Liver (tissue), 9 donors: ENCODE results near the gene TUBGCP5. TPM values are rescaled to one million over a fixed set of nuclear protein-coding genes. Genes with fewer than 3 reads are reported as not detected.
A peak's percentile ranks its signal among the peaks of the same experiment; 100 is the strongest.

Experiments used
- DNase-seq: peaks from one replicate; pipeline ENCODE4 v3.0.0-alpha.2; 2017; ENCODE audit warnings: low spot score
- H3K27ac ChIP-seq, 2 donors: one replicate each; pipeline ENCODE4 v1.7.0; 2013; ENCODE audit warnings: inconsistent platforms in 2 of 2, low read length in 2 of 2, control low read depth in 1 of 2, low read depth in 1 of 2, mild to moderate bottlenecking in 1 of 2
- H3K27me3 ChIP-seq, 4 donors: one replicate each; pipeline versions ENCODE4 v1.6.1 to v1.7.0; 2013; ENCODE audit warnings: low read length in 3 of 4, inconsistent platforms in 1 of 4, mild to moderate bottlenecking in 1 of 4, moderate library complexity in 1 of 4; ENCODE audit not compliant: control insufficient read depth in 4 of 4, insufficient read depth in 4 of 4
- H3K36me3 ChIP-seq, 4 donors: one replicate each; pipeline versions ENCODE4 v1.6.1 to v1.7.0; 2013; ENCODE audit warnings: low read length in 3 of 4, mild to moderate bottlenecking in 3 of 4, low read depth in 1 of 4, moderate library complexity in 1 of 4; ENCODE audit not compliant: control insufficient read depth in 4 of 4, insufficient read depth in 3 of 4
- H3K4me1 ChIP-seq, 4 donors: one replicate each; pipeline versions ENCODE4 v1.6.1 to v1.7.0; 2013; ENCODE audit warnings: low read length in 3 of 4, mild to moderate bottlenecking in 3 of 4, moderate library complexity in 1 of 4; ENCODE audit not compliant: control insufficient read depth in 4 of 4, insufficient read depth in 4 of 4
- H3K4me3 ChIP-seq, 3 donors: one replicate each; pipeline versions ENCODE4 v1.6.1 to v1.7.0; 2013; ENCODE audit warnings: low read length in 3 of 3, control low read depth in 1 of 3, low read depth in 1 of 3, mild to moderate bottlenecking in 1 of 3
- H3K9ac ChIP-seq, 2 donors: one replicate each; pipeline ENCODE4 v1.7.0; 2013; ENCODE audit warnings: low read length in 2 of 2, mild to moderate bottlenecking in 2 of 2, moderate library complexity in 2 of 2, control low read depth in 1 of 2, low read depth in 1 of 2
- H3K9me3 ChIP-seq, 4 donors: one replicate each; pipeline versions ENCODE4 v1.6.1 to v1.7.0; 2013; ENCODE audit warnings: low read length in 3 of 4; ENCODE audit not compliant: control insufficient read depth in 4 of 4
- ATF3 ChIP-seq: IDR thresholded peaks from 2 replicates; pipeline ENCODE4 v1.6.1; 2016; ENCODE audit warnings: antibody characterized with exemption
- CTCF ChIP-seq: fragments of 150-350 bp; IDR thresholded peaks from 2 replicates; pipeline ENCODE4 v1.5.1; 2017; ENCODE audit warnings: improper control_type of control experiment, low read depth, low read length; ENCODE audit not compliant: missing input control
- FOXA1 ChIP-seq: IDR thresholded peaks from 2 replicates; pipeline ENCODE4 v1.6.1; 2016; ENCODE audit warnings: antibody characterized with exemption
- FOXA2 ChIP-seq: IDR thresholded peaks from 2 replicates; pipeline ENCODE4 v1.6.1; 2016; ENCODE audit warnings: antibody characterized with exemption
- GABPA ChIP-seq, 2 donors: IDR thresholded peaks in 1 of 2; conservative IDR thresholded peaks in 1 of 2; 2 replicates each; pipeline ENCODE4 v1.6.1; 2016; ENCODE audit warnings: antibody characterized with exemption in 2 of 2, mild to moderate bottlenecking in 1 of 2, moderate library complexity in 1 of 2
- HNF4G ChIP-seq: IDR thresholded peaks from 2 replicates; pipeline ENCODE4 v1.6.1; 2016; ENCODE audit warnings: antibody characterized with exemption
- JUND ChIP-seq, 2 donors: IDR thresholded peaks; 2 replicates each; pipeline ENCODE4 v1.6.1; 2016; ENCODE audit warnings: antibody characterized with exemption in 2 of 2
- MAX ChIP-seq: IDR thresholded peaks from 2 replicates; pipeline ENCODE4 v1.6.1; 2016; ENCODE audit warnings: antibody characterized with exemption
- RAD21 ChIP-seq, 2 donors: IDR thresholded peaks; 2 replicates each; pipeline ENCODE4 v1.6.1; 2016; ENCODE audit warnings: antibody characterized with exemption in 2 of 2, mild to moderate bottlenecking in 2 of 2
- RXRA ChIP-seq, 2 donors: IDR thresholded peaks; 2 replicates each; pipeline ENCODE4 v1.6.1; 2017 to 2018; ENCODE audit warnings: antibody characterized with exemption in 2 of 2, mild to moderate bottlenecking in 1 of 2
- SP1 ChIP-seq: IDR thresholded peaks from 2 replicates; pipeline ENCODE4 v1.6.1; 2018; ENCODE audit warnings: antibody characterized with exemption, mild to moderate bottlenecking
- TAF1 ChIP-seq: conservative IDR thresholded peaks from 2 replicates; pipeline ENCODE4 v1.6.1; 2016; ENCODE audit warnings: antibody characterized with exemption, mild to moderate bottlenecking
- YY1 ChIP-seq: IDR thresholded peaks from 2 replicates; pipeline ENCODE4 v1.6.1; 2016; ENCODE audit warnings: antibody characterized with exemption, mild to moderate bottlenecking
- ZBTB33 ChIP-seq: IDR thresholded peaks from 2 replicates; pipeline ENCODE4 v1.6.1; 2016; ENCODE audit warnings: antibody characterized with exemption
- WGBS: extraction: QIAGEN DNeasy Blood & Tissue Kit; methylation state at CpG from one replicate; pipeline ENCODE4 v1.1.7; 2013; 5-methylcytosine and 5-hydroxymethylcytosine counted together
- polyA plus RNA-seq, 2 donors: library from polyadenylated mRNA; stranded (reverse) in 1 of 2; unstranded in 1 of 2; fragments of 200-250 nt in 1 of 2; fragments of >200 nt in 1 of 2; fragmentation: Nextera tagmentation in 1 of 2; extraction: Ambion mirVana in 1 of 2; gene quantifications; one replicate each; pipeline versions ENCODE4 v1.2.1 to v1.2.3, GENCODE V29; 2013 to 2015
- total RNA-seq, 2 donors: library from RNA; depleted of rRNA; stranded (reverse); fragments of >200 nt; gene quantifications; one replicate each; pipeline ENCODE4 v1.2.3, GENCODE V29; 2014
- donor health status: healthy.
- donor health status: healthy.
- donor health status: healthy.
- donor health status: healthy.
- donor health status: healthy.

TUBGCP5 gene
- total and polyA plus RNA-seq, 4 donors: 5.5 to 17.3 (median 7.4) TPM

- Histone ChIP-seq H3K27ac (peak within 1 kb of the TSS; percentile 77 to 88), H3K27me3 (no peaks in the 10 kb centered on the region), H3K9ac (peak within 1 kb of the TSS; percentile 80 to 81), H3K4me3 (peak within 1 kb of the TSS; percentile 98 to 99 (median 98)), H3K4me1 (peaks cover 6 to 22% (median 12%) of the 10 kb centered on the region in 4 donors), H3K36me3 (no peaks in the 10 kb centered on the region), H3K9me3 (no peaks in the 10 kb centered on the region)
- under 1% methylated on average over 93 of the region's 93 CpGs for WGBS
- DNase-seq: peak; percentile 70
- TF ChIP-seq ZBTB33 (no peak), MAX (no peak), RAD21 (IDR thresholded peaks at IDR 0.05) (peak in 1 of 2 donors; percentile 46), GABPA (IDR thresholded peaks at IDR 0.05 in 1 of 2, conservative IDR thresholded peaks at IDR 0.05 in 1 of 2) (peak in 1 of 2 donors; percentile 45), JUND (IDR thresholded peaks at IDR 0.05) (peak in 1 of 2 donors; percentile 54)
These were observed 58.9 kb downstream of the TUBGCP5 start, which contains the start of gene CYFIP1 for GRCh38 chr15:22980189-22981050. CYFIP1 (minus strand) TSS chr15:22980368; CDS start chr15:22947285, 33,083 bp downstream.

DNA sequence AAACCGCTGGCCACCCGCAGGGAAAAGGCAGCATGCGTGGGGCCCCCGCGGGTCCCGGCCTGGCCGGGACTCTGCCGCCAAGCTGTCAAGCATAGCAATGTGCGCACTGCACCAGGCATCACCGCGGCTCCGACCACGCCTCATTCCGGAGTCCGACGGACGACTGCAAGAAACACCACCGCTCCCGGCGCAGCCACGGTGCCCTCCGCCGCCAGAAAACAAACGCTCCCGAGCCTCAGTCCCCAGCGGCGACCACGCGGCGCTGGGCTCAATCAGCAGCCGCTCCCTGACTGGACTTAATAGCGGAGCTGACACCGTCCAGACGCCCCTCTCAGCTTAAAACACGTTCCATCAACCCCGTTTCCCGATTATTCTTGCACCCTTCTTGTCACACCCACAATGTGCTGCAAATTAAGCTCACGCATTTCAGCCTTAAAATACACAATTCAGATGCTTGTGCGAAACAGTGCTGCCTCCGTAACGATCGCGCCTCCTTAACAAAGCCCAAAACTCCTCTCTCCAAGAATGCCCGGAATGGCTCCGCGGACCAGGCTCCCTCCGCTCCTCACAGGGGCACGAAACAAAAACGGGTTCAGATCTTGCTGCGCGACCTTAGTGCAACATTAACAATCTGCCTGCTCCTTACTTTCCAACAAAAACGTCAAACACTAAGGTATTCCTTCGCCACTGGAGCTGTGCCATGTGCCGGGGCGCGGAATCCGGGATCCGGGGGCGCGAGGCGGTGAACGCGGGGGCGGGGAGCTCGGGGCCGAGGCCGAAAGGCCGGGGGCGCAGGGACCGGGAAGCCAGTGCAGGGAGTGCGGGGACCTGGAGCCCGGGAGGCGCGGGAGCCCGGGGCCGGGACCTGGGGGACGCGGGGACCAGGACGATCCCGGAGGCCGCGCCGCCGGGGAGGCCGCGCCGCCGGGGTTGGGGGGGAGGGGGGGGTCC lies 59.9 kb downstream of the TUBGCP5 start:
- H3K36me3 ChIP-seq: no peaks in the 10 kb centered on the region
- no peaks in the 10 kb centered on the region for H3K27me3 ChIP-seq
- peak overlapping the region; percentile 77 to 88 for H3K27ac ChIP-seq
- peaks cover 6 to 22% (median 12%) of the 10 kb centered on the region in 4 donors for H3K4me1 ChIP-seq
- DNase-seq: peak; percentile 45
- no peak for TF ChIP-seq HNF4G
- TF ChIP-seq SP1: no peak
- TF ChIP-seq YY1: no peak
- no peak for TF ChIP-seq MAX
- no peak for TF ChIP-seq FOXA2
- TF ChIP-seq ZBTB33: no peak
- TF ChIP-seq TAF1: no peak
- TF ChIP-seq JUND (IDR thresholded peaks at IDR 0.05): no peak
- no peak for TF ChIP-seq ATF3
- no peak for TF ChIP-seq RXRA (IDR thresholded peaks at IDR 0.05)
- no peak for TF ChIP-seq GABPA (IDR thresholded peaks at IDR 0.05 in 1 of 2, conservative IDR thresholded peaks at IDR 0.05 in 1 of 2)
- no peak for TF ChIP-seq FOXA1
- no peak for TF ChIP-seq CTCF
- peak overlapping the region; percentile 98 to 99 (median 98) for H3K4me3 ChIP-seq
- H3K9me3 ChIP-seq: no peaks in the 10 kb centered on the region
- peak overlapping the region; percentile 80 to 81 for H3K9ac ChIP-seq
- under 1% methylated on average over 88 of the region's 88 CpGs for WGBS
